ENCODE measurements around the gene UBE2O. TPM values are rescaled to one million over a fixed set of nuclear protein-coding genes. Genes with fewer than 3 reads are reported as not detected.

Gene UBE2O
- polyA plus RNA-seq, 1 of the 3 experiments (the other 2 are of a cell fraction): 25.4 TPM

DNA sequence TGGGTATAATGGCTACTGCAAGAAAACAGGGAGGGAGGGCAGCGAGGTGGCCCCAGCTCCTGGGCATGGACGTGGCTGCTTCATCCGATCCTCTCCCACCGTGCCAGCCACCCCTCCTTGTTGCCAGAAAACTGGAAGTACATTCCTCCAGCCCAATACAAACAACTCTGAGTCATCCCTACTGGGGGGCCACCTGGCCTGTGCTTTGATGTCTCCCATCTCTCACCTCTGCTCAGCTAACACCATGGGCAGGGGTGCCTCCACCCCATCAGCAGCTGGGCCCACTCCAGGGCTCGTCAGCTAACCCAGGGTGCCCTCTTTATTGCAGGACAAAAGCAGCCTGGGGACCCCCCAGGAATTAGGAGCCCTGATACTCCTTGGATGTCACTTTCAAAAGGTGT lies 46.3 kb upstream of the UBE2O start:
- ChIA-PET CTCF (interaction anchor here (1.4 to 56.8 kb wide), 9 partner anchors 10 to 182 kb away, joined by 4 to 1687 read pairs (median 32); partner anchors contain the start of genes AANAT, RHBDF2 and UBE2O), POLR2A (interaction anchor here (0.6 to 1.6 kb wide), 3 partner anchors 68 to 1487 kb away, joined by 3 to 4 read pairs (median 3); partner anchors contain the start of genes MRPL58 and PRPSAP1)
- Histone ChIP-seq H3K27me3 (ENCODE audit: insufficient read depth) (no peaks in the 10 kb centered on the region), H3K9ac (no peak overlapping the region), H3K4me1 (ENCODE audit: control insufficient read depth in 1 of 2, insufficient read depth in 2 of 2, low read depth in 1 of 2, low read length in 1 of 2) (peaks cover 21 to 61% of the 10 kb centered on the region in 2 experiments; a peak in 3 of 4 replicates), H3F3A (replicated peaks; ENCODE audit: insufficient read depth) (peaks cover 19% of the 10 kb centered on the region), H3K27ac (ENCODE audit: low read depth in 2 of 2, low read length in 1 of 2) (peak overlapping the region in 1 of 2 experiments; percentile 93; a peak in 2 of 4 replicates), H3K9me3 (no peaks in the 10 kb centered on the region), H3K9me2 (no peaks in the 10 kb centered on the region), H3K79me2 (ENCODE audit: insufficient read depth) (peaks cover 24% of the 10 kb centered on the region; the same call in 1 of the 2 replicates), H3K4me2 (peak overlapping the region; percentile 92), H3K4me3 (ENCODE audit: low read depth in 2 of 2, low read length in 1 of 2) (no peak overlapping the region), H3K36me3 (replicated peaks in 1 of 2; ENCODE audit: control insufficient read depth in 1 of 2, insufficient read depth in 2 of 2, low read length in 1 of 2) (no peaks in the 10 kb centered on the region), H4K20me1 (ENCODE audit: insufficient read depth) (no peaks in the 10 kb centered on the region), H2AFZ (ENCODE audit: low read depth) (no peak overlapping the region)
- WGBS (ENCODE audit: low lambda C conversion rate): 65% methylated on average over 5 of the region's 5 CpGs
- TF ChIP-seq ELF1 (IDR thresholded peaks at IDR 0.05) (no peak), MXI1 (IDR thresholded peaks at IDR 0.05; ENCODE audit: low read depth, low read length) (no peak), JUND (IDR thresholded peaks at IDR 0.05) (no peak), SIN3A (IDR thresholded peaks at IDR 0.05; ENCODE audit: borderline replicate concordance, low read depth, low read length) (no peak), EP300 (IDR thresholded peaks at IDR 0.05; ENCODE audit: borderline replicate concordance in 1 of 2, low read depth in 1 of 2, low read length in 1 of 2) (no peak), FOXJ3 (CRISPR knock-in tag; IDR thresholded peaks at IDR 0.05) (no peak), TCF12 (IDR thresholded peaks at IDR 0.05) (0 out of 2 replicates have a peak, but pooled peaks have one; percentile 6), FOSL2 (IDR thresholded peaks at IDR 0.05; ENCODE audit: borderline replicate concordance, low read depth) (peak; percentile 37; the same call in 1 of the 2 replicates), NRF1 (IDR thresholded peaks at IDR 0.05; ENCODE audit: low read depth, low read length) (no peak), GABPA (IDR thresholded peaks at IDR 0.05; ENCODE audit: low read depth) (no peak)
- TF ChIP-seq, protein P1, sequence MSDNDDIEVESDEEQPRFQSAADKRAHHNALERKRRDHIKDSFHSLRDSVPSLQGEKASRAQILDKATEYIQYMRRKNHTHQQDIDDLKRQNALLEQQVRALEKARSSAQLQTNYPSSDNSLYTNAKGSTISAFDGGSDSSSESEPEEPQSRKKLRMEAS (IDR thresholded peaks at IDR 0.05; ENCODE audit: low read depth): no peak
- TF ChIP-seq, protein P2, sequence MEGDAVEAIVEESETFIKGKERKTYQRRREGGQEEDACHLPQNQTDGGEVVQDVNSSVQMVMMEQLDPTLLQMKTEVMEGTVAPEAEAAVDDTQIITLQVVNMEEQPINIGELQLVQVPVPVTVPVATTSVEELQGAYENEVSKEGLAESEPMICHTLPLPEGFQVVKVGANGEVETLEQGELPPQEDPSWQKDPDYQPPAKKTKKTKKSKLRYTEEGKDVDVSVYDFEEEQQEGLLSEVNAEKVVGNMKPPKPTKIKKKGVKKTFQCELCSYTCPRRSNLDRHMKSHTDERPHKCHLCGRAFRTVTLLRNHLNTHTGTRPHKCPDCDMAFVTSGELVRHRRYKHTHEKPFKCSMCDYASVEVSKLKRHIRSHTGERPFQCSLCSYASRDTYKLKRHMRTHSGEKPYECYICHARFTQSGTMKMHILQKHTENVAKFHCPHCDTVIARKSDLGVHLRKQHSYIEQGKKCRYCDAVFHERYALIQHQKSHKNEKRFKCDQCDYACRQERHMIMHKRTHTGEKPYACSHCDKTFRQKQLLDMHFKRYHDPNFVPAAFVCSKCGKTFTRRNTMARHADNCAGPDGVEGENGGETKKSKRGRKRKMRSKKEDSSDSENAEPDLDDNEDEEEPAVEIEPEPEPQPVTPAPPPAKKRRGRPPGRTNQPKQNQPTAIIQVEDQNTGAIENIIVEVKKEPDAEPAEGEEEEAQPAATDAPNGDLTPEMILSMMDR (IDR thresholded peaks at IDR 0.05): no peak
- TF ChIP-seq, protein P3, sequence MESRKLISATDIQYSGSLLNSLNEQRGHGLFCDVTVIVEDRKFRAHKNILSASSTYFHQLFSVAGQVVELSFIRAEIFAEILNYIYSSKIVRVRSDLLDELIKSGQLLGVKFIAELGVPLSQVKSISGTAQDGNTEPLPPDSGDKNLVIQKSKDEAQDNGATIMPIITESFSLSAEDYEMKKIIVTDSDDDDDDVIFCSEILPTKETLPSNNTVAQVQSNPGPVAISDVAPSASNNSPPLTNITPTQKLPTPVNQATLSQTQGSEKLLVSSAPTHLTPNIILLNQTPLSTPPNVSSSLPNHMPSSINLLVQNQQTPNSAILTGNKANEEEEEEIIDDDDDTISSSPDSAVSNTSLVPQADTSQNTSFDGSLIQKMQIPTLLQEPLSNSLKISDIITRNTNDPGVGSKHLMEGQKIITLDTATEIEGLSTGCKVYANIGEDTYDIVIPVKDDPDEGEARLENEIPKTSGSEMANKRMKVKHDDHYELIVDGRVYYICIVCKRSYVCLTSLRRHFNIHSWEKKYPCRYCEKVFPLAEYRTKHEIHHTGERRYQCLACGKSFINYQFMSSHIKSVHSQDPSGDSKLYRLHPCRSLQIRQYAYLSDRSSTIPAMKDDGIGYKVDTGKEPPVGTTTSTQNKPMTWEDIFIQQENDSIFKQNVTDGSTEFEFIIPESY (IDR thresholded peaks at IDR 0.05; ENCODE audit: borderline replicate concordance, low read depth): no peak
- TF ChIP-seq, protein P4, sequence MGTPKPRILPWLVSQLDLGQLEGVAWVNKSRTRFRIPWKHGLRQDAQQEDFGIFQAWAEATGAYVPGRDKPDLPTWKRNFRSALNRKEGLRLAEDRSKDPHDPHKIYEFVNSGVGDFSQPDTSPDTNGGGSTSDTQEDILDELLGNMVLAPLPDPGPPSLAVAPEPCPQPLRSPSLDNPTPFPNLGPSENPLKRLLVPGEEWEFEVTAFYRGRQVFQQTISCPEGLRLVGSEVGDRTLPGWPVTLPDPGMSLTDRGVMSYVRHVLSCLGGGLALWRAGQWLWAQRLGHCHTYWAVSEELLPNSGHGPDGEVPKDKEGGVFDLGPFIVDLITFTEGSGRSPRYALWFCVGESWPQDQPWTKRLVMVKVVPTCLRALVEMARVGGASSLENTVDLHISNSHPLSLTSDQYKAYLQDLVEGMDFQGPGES (IDR thresholded peaks at IDR 0.05; ENCODE audit: low read depth, low read length): no peak
- DNase-seq: no peak

Measured in SK-N-SH (cell line).